NOMO-1 (cell line): Measurements from ENCODE around the gene IGFBP2.
"Not testable (repeated sequence)": the region's sequence is repeated elsewhere in the genome, so short reads cannot be mapped to it uniquely, and the experiment has no call there.

Experiments used
- DNase-seq, 2 experiments: peaks; one replicate each; lab custom pipeline; 2025; ENCODE audit not compliant: unreplicated experiment in 2 of 2; lab: John Stamatoyannopoulos, UW

The IGFBP2 gene, protein sequence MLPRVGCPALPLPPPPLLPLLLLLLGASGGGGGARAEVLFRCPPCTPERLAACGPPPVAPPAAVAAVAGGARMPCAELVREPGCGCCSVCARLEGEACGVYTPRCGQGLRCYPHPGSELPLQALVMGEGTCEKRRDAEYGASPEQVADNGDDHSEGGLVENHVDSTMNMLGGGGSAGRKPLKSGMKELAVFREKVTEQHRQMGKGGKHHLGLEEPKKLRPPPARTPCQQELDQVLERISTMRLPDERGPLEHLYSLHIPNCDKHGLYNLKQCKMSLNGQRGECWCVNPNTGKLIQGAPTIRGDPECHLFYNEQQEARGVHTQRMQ

DNA sequence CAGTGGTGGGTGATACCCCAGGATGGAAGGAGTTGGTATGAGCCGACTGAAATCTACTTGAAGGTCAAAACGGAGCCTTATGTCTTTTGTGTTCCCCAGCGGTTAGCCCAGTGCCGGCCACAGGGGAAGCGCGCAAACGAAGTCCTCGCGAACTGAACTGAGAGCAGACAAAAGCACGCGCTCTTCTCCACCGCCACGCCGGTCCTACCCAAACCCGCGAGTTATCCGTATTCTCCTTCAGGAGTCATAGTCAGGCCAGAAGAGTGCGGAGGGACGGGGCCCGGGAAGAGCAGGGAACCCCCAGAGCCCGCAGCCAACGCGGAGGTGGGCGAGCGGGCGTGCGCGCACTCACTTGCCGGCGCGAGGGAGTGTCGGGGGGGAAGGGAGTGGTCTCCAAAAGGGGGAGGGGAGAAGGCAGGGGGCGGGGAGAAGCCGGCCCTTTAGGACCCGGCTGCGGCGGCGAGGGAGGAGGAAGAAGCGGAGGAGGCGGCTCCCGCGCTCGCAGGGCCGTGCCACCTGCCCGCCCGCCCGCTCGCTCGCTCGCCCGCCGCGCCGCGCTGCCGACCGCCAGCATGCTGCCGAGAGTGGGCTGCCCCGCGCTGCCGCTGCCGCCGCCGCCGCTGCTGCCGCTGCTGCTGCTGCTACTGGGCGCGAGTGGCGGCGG lies at the start of gene IGFBP2:
Gene IGFBP2, plus strand, starts transcription at position 469 of the 664 bp plus-strand sequence. Its CDS starts 104 bp downstream, at position 573.
- peak; percentile 37 to 57 for DNase-seq

DNA sequence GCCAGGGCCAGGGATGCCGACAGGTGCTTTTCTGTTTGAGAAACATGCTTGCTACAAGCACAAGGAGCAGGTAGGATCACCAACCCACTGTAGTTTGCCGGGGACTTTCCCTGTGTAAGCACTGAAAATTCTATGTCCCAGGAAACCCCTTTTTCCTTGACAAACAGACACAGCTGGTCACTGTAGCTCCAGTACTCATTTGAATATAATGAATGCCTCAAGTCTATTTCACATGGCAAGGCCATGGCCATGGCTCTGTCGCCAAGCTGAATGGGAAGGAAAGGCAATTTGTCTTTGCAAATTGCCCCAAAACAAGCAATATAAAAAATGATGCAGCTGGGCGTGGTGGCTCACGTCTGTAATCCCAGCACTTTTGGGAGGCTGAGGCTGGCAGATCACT lies 49.6 kb upstream of the IGFBP2 start:
- no peak for DNase-seq

DNA sequence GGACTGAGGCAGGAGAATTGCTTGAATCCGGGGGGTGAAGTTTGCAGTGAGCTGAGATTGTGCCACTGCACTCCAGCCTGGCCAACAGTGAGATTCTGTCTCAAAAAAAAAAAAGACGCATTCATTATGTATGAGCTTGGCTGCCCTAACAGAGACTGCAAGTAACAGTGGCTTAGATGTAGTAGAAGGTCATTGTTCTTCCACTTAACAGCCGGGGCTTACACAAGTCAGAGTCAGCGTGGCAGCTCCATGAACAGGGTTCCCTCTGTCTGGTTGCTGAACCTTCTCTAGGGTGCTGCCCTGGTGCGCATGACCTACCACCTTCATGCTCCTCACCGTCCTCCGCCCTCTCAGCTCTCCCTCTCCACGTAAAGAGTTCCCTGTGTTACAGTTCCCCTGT lies 49.1 kb upstream of the IGFBP2 start:
- no peak for DNase-seq

DNA sequence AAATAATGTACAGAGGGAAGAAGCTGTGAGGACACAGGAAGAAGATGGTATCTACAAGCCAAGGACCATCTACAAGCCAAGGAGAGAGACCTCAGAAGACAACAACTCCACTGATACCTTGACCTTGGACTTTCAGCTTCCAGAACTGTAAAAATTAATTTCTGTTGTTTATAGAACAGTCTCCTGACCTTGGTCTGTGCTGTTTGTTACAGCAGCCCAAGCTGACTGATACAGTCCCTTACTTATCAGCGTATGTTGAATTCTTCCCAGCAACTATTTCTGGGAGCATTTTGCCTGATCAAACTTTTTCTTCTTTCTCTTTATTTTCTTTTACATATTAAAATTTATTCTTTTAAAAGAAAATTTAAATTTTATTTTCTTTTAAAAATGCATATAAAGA lies 47.8 kb upstream of the IGFBP2 start:
- no peak for DNase-seq

DNA sequence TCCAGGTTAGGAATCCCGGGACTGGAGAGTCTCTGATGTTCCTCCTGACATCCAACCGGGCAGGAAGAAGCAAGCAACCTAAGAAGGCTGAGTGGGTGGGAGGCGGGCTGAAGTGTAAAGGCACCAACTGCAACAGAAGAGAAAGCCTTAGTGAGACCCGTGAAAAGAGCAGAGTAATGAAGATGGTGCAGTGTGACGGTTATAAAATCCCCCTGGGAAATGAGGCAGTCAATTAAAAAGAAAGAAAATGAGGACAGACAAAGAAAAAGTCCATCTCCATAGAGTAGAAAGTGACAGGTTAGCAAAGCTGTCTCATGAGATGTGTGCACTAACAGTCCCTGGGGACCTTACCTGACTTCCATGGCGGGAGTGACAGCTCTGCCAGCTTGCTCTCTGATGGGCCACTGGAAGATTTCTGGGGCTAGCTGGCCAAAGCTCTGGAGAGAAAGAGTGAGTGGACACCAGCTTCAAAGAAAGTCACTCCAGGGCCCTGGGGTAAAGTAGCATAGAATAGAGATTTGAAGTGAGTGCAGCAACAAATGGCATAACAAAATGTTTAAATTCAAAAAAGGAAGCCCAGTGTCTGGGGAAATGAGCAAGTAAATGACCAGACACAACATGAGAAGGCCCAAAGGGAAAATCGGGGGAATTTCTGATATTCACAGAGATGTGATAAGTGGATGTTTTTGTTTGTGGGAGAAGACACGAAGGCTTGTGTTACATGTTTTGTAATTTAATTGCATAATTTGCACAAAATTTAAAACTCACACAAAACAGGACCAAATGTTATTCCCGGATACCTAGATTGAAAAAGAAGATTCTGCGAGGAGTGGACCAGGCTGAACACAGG lies 44.1 kb upstream of the IGFBP2 start:
- DNase-seq, result no peak

DNA sequence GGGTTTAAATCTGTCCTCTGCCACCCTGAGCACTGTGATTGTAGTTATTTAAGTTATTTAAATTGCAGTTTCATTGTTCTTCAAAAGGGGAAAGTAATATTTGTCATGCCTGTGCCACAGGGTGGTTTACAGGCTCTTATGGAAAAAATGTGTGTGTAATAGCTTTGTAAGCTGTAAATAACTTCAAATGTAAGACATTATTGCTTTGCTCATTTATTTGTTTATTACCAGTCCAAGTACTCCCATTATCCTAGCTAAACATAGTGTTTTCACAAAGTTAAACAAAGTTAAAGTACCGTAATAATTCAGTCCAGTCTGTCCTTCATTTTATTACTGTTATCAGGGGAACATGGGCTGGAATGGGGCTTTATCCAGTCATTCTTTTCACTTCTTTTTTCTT lies 43.4 kb upstream of the IGFBP2 start:
- DNase-seq, result no peak

DNA sequence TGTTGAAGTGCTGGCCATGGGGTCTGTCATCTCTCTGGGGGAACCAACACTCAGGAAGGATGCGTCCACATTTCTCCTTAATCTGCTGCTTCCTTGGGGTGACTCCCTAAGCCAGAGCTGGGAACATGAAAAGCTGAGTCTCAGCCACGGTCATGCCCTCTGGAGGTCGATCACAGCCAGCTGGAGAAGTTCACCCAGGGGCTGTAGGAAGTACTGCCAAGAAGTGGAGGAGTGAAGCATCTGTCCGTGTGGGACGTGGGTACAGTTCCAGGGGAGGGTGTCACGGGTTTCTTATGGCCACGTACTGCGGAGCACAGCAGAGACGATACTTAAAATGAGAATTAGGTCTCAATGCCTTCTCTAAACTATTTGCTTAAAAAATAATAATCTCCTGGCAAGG lies 42.4 kb upstream of the IGFBP2 start:
- DNase-seq, result no peak

DNA sequence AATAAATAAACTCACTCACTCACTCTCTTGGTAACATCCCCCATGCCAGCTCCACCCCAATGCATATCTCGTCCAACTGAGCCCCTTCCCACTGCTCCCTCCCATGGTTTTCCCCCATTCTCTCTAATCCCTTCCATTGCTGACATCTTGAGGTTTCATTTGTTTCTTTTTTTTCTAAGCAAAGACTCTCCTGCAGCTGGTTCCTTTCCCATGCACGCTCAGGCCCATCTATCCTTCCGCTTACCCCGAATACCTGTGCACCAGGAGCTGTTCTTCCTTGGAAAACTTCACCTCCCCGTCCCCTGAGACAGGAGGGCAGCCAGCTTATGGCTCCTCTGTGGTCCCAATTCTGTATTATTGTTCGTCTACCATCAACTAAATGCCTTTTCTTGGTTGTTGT lies 41.7 kb upstream of the IGFBP2 start:
- DNase-seq, result no peak

DNA sequence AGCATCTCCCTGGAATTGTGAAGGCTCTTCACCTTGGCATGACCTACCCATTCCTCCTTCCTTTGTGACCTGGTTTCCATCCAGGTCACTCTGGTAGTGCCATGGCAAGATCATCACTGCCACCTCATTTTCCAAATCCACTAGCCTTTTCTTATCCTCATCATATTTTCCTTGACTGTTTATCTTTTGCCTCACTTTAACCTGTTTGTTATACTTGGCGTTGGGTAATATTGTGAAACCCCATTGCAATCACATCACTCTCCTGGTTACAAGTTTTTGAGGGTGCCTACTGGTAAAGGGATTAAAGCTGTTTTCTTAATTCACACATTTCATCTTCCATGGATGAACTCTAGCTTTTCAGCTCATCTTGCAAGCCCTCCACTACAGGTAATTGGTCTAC lies 39.1 kb upstream of the IGFBP2 start:
- no peak for DNase-seq

DNA sequence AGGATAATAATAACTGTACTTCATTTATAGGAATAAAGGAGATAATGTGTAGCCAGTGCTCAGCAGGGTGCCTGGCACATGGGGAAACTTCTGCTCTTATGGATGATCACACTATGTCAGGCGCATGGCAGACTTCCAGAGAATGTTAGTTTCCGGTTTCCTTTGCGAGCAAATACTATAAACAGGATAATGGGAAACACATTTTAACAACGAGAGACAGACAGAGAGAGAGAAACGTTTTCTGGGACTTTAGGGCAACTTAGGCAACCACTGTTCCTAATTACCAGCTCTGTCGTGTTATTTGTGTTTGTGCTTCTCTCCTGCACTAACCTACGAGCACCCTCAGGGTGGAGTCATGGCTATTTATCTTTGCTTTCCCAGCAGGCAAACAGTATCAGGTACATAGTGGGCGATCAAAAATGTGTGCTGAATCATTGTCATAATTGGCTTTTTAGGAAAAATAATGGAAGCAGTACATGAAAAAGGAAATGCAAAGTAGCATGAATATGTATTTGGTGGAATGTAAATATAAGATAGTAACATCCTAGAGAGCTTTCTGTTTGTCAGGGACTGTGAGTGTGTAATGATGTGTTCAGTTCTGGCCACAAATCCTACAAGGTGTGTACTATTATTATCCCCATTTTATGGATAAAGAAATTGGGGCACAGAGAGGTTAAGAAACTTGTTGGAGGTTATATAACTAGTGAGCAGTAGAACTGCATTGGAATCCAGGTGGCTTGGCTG lies 36.8 kb upstream of the IGFBP2 start:
- no peak for DNase-seq

DNA sequence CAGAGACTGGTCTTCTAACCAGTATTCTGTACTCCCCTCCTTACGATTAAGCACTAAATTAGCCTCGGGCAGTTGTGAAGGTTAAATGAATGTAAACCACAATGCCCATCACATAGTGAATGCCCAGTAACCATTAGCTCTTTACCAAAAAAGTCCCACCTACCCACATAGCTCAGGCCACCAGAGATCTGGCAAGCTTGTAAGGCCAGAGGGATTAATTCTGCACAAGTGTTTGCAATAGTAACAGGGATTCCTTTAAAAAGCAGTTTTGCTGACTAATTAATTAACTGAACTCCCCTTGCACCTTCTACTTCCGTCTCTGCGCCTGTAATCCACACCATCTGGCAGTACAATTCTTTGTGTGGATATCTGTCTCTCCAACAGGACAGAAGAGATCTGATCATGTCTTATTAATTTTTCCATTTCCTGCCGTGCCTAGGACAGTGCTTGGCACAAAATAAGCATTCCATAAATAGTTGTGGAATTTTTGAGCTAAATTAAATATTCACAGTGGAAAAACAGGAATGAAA lies 36.2 kb upstream of the IGFBP2 start:
- DNase-seq, result no peak

DNA sequence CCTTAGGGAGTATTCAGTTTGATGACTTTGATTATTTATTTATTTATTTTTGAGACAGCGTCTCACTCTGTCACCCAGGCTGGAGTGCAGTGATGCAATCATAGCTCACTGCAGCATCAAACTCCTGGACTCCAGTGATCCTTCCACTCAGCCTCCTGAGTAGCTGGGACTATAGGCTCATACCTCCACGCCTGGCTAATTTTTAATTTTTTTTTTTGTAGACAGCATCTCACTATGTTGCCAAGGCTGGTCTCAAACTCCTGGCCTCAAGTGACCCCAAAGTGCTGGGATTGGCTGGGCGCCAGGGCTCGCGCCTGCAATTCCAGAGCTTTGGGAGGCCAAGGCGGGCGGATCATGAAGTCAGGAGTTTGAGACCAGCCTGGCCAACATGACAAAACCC lies 35.4 kb upstream of the IGFBP2 start:
- not testable (repeated sequence) for DNase-seq

DNA sequence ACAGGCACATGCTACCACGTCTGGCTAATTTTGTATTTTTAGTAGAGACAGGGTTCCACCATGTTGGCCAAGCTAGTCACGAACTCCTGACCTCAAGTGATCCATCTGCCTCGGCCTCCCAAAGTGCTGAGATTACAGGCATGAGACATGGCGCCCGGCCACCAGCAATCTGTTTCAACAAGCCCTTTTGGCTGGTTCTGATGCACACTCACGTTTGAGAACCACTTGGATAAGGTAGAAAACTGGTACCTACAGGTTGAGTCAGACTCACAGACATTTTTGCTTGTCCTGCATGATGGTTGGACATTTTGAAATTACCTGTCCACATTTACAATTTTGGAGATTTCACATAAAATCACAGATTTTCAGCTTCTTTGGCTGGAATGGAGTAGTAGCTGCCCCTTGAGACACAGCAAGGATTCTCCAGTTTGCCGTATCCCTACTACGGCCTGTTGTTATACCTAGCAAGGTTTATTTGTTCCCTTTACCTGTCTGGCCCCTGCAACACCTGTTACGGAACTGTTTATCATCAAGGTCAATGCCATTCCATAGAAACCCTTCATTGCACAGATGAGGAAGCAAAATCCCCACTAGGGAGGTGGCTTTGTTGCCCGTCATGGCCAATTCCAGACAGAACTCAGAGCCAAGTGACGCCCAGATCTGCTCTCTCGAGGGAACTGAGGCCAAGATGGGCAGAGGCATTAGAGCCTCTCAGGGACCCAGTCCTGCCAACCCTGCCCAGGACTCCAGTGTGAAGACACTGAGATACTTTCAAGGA lies 31.4 kb upstream of the IGFBP2 start:
- no peak for DNase-seq

DNA sequence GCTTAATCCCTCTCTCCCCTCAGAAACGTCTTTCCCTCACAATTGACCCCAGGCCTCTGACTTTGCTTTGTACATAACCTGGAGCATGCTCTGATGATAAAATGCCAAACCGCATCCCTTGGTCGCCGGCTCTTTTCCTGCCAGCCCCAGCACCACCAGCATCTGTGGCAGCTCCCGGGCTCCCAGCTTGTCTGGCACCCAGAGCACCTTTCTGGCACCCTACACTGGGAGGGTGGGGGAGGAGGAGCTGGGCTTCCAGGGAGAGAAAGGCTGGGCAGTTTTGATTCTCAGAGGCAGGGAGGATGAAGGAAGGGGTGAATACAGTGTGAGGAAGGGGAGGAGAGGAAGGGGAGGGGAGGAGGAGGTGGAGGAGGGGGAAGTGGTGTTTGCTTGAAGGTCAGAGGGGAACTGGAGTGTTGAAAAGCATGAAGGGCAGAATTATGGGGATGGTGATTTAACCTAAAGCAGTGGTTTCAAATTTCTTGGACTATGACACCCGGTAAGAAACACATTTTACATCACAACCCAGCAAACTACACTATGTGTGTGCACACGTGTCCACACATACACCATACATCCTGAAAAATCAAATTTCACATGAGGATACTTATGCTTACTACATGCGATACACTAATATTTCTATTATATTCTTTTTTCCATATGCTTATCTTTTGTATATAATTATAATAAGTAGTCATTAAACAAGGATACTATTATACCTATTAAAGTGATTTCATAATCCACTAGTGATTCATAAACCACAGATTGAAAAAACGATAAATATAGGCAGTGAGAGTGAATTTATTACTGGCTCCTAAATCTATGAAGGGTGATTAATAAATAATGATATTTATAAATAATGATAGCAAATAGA lies 30.0 kb upstream of the IGFBP2 start:
- no peak for DNase-seq

DNA sequence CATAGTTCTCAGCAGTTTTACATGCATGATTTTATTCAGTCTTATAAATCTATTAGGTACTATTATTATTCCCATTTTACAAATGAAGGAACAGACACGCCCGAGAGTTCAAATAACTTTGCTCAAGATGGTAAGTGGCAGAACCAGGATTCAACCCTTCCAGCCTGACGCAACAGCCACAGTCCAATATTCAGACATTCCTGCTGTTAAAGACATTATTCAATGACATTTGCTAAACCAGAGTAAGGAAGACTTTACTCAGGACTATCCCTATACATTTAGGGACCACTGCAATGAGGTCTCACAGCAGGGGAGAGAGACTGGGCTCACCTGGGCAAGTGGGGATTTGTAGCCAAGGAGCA lies 29.4 kb upstream of the IGFBP2 start:
- no peak for DNase-seq

DNA sequence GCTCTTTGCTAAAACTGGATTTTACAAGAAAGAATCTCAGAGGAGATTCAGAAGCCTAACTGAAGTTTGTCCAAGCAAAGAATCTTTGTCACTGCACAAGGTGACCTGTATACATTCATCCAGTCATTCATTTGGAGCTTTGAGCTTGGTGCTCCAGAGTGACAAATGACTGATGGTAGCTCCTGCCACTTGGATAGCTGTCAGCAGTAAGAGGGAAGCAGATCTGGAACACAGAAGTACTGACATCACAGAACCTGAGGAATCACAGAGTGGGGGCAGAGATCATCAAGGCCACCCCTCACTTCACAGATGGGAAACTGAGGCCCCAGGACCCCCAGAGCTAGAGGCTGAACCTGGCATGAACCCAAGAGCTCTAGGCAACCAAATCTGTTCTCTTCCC lies 28.8 kb upstream of the IGFBP2 start:
- DNase-seq, result no peak

DNA sequence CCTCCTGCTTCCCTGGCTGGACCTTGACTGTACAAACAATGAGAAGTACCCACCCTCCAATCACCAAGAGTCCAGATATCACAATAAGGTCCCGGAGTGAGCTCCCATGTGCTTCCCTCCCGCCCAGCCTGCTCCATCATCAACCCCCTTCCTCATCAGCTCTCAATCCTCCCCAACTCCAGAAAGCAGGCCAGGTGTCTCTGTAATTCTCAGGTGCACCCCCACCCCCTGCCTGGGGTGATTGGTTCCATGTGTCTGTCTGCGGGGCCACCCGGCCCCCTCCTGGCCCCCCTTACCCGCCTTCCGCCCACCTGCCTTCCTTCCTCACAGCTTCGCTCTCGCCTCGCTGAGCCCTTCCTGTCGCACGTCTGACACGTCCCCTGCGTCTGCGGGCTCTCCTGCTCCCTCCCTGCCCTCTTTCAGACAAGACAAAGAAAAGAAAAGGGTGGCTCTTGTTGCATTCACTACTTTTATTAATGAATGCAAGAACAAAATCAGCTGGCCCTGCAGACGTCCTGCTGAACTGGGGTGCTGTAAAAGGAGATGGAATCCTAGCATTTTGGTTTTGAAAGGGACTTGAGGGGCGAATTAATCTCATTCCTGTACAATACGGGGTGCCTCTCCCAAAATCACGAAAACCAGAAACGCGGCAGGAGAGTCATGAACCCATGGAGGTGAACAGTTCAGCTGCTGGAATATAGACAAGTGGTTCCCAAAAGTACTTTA lies 26.5 kb upstream of the IGFBP2 start:
- DNase-seq, result no peak

DNA sequence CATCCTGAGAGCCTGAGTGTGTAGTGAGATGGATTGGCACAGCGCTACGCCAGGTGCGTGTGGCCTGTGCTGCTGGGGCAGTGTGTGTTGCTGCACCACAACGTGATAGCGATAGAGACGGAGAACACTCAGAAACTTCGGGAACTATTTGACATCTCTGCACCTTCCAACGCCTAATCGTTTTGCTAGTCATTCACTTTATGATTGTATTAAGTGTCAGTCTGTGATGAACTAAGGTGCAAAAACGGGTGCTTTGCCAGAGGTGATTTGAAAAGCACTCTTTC lies 26.0 kb upstream of the IGFBP2 start:
- DNase-seq, result no peak

DNA sequence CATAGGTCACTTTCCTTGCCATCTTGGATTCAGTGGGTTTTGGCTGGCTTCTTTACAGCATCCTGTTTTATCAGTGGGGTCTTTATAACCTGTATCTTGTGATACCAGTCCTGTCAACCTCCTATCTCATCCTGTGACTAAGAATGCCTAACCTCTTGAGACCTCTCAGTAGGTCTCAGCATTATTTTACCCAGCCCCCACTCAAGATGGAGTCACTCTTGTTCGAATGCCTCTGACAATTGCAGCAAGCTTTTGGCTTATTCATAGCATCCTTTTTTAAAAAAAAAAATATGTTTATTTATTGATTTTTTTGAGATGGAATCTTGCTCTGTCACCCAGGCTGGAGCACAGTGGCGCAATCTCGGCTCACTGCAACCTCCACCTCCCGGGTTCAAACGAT lies 24.7 kb upstream of the IGFBP2 start:
- DNase-seq, result no peak
